BLaER1 treated with 17β-estradiol and CSF1 and Interleukin-3, amounts not matched to agents 10 nM and 100 nM (cell line): Measurements from ENCODE around the gene SLC36A1.

Experiments used
- H3K27ac ChIP-seq, 11 experiments: shearing (Covaris generic); formaldehyde crosslinking; 2 replicates each; pipeline ENCODE4 v1.8.1; 2022
- H3K27me3 ChIP-seq, 11 experiments: shearing (Covaris generic); formaldehyde crosslinking; 2 replicates each; pipeline ENCODE4 v1.8.1; 2022
- H3K36me3 ChIP-seq, 11 experiments: shearing (Covaris generic); formaldehyde crosslinking; 2 replicates each; pipeline ENCODE4 v1.8.1; 2022
- H3K4me1 ChIP-seq, 10 experiments: shearing (Covaris generic); formaldehyde crosslinking; 2 replicates each; pipeline ENCODE4 v1.8.1; 2022
- H3K4me2 ChIP-seq, 11 experiments: shearing (Covaris generic); formaldehyde crosslinking; 2 replicates each; pipeline ENCODE4 v1.8.1; 2022
- H3K4me3 ChIP-seq, 10 experiments: shearing (Covaris generic); formaldehyde crosslinking; 2 replicates each; pipeline ENCODE4 v1.8.1; 2022
- H3K9ac ChIP-seq, 11 experiments: shearing (Covaris generic); formaldehyde crosslinking; 2 replicates each; pipeline ENCODE4 v1.8.1; 2022
- H3K9me3 ChIP-seq, 11 experiments: shearing (Covaris generic); formaldehyde crosslinking; replicated peaks in 1 of 11; 2 replicates each; pipeline ENCODE4 v1.8.1; 2022
- H4K20me1 ChIP-seq, 11 experiments: shearing (Covaris generic); formaldehyde crosslinking; 2 replicates each; pipeline ENCODE4 v1.8.1; 2022
- Cebpa-rat ChIP-seq, 11 experiments: shearing (Covaris generic); IDR thresholded peaks; 2 replicates each; pipeline ENCODE4 v1.8.1; 2022

SLC36A1 gene

GRCh38 chr5:151447174-151448037, at the start of gene SLC36A1:
SLC36A1 (plus strand) TSS chr5:151447603; CDS start chr5:151458793, 11,190 bp downstream.
- TF ChIP-seq Cebpa-rat (IDR thresholded peaks at IDR 0.05) = no peak
- H3K9ac ChIP-seq = peak within 1 kb of the TSS; percentile 77 to 88 (median 84)
- peaks cover 0 to 33% (median 6%) of the 10 kb centered on the region in 11 experiments; a peak in 9 of 22 replicates for H4K20me1 ChIP-seq
- H3K36me3 ChIP-seq = peaks cover 0 to 25% (median 0%) of the 10 kb centered on the region in 11 experiments; a peak in 8 of 22 replicates
- peak within 1 kb of the TSS; percentile 66 to 89 (median 80) for H3K27ac ChIP-seq
- H3K9me3 ChIP-seq = no peaks in the 10 kb centered on the region
- no peaks in the 10 kb centered on the region for H3K27me3 ChIP-seq
- H3K4me2 ChIP-seq = peak within 1 kb of the TSS; percentile 84 to 99 (median 96)
- peaks cover 12 to 39% (median 16%) of the 10 kb centered on the region in 10 experiments for H3K4me1 ChIP-seq
- H3K4me3 ChIP-seq = peak within 1 kb of the TSS; percentile 69 to 86 (median 78)

GRCh38 chr5:151405334-151406160, 41.9 kb upstream of the SLC36A1 start:
- no peak overlapping the region for H3K9ac ChIP-seq
- TF ChIP-seq Cebpa-rat (IDR thresholded peaks at IDR 0.05) = no peak
- no peaks in the 10 kb centered on the region for H3K27me3 ChIP-seq
- H3K27ac ChIP-seq = no peak overlapping the region
- H3K4me3 ChIP-seq = no peak overlapping the region
- H3K4me1 ChIP-seq = peaks cover 0 to 9% (median 0%) of the 10 kb centered on the region in 10 experiments; a peak in 2 of 20 replicates
- no peaks in the 10 kb centered on the region for H4K20me1 ChIP-seq
- H3K9me3 ChIP-seq = peaks cover 7 to 22% (median 15%) of the 10 kb centered on the region in 11 experiments; a peak in 15 of 22 replicates
- H3K36me3 ChIP-seq = no peaks in the 10 kb centered on the region
- no peak overlapping the region for H3K4me2 ChIP-seq

GRCh38 chr5:151406322-151406947, 41.0 kb upstream of the SLC36A1 start:
- peaks cover 0 to 9% (median 0%) of the 10 kb centered on the region in 10 experiments; a peak in 2 of 20 replicates for H3K4me1 ChIP-seq
- no peak overlapping the region for H3K27ac ChIP-seq
- no peak for TF ChIP-seq Cebpa-rat (IDR thresholded peaks at IDR 0.05)
- H4K20me1 ChIP-seq = no peaks in the 10 kb centered on the region
- peaks cover 7 to 18% (median 13%) of the 10 kb centered on the region in 11 experiments; a peak in 15 of 22 replicates for H3K9me3 ChIP-seq
- no peak overlapping the region for H3K9ac ChIP-seq
- H3K27me3 ChIP-seq = no peaks in the 10 kb centered on the region
- H3K36me3 ChIP-seq = no peaks in the 10 kb centered on the region
- H3K4me3 ChIP-seq = no peak overlapping the region
- H3K4me2 ChIP-seq = peak overlapping the region in 1 of 11 experiments; percentile 2; a peak in 1 of 22 replicates

GRCh38 chr5:151408591-151409230, 38.7 kb upstream of the SLC36A1 start:
- Histone ChIP-seq H4K20me1 (no peaks in the 10 kb centered on the region), H3K9ac (no peak overlapping the region), H3K4me2 (peak overlapping the region in 2 of 11 experiments; percentile 3 to 33; a peak in 3 of 22 replicates), H3K27me3 (no peaks in the 10 kb centered on the region), H3K4me3 (no peak overlapping the region), H3K36me3 (no peaks in the 10 kb centered on the region), H3K4me1 (peaks cover 0 to 9% (median 0%) of the 10 kb centered on the region in 10 experiments; a peak in 2 of 20 replicates), H3K9me3 (peaks cover 7 to 15% (median 10%) of the 10 kb centered on the region in 11 experiments; a peak in 15 of 22 replicates), H3K27ac (no peak overlapping the region)
- no peak for TF ChIP-seq Cebpa-rat (IDR thresholded peaks at IDR 0.05)

- no peaks in the 10 kb centered on the region for H4K20me1 ChIP-seq
- H3K27me3 ChIP-seq = no peaks in the 10 kb centered on the region
- TF ChIP-seq Cebpa-rat (IDR thresholded peaks at IDR 0.05) = no peak
- no peak overlapping the region for H3K4me3 ChIP-seq
- no peak overlapping the region for H3K9ac ChIP-seq
- peaks cover 24 to 30% (median 27%) of the 10 kb centered on the region in 11 experiments for H3K9me3 ChIP-seq
- H3K36me3 ChIP-seq = peaks cover 0 to 10% (median 2%) of the 10 kb centered on the region in 11 experiments; a peak in 5 of 22 replicates
- H3K4me2 ChIP-seq = no peak overlapping the region
- H3K4me1 ChIP-seq = peaks cover 0 to 4% (median 0%) of the 10 kb centered on the region in 10 experiments; a peak in 2 of 20 replicates
- H3K27ac ChIP-seq = no peak overlapping the region
Measured at GRCh38 chr5:151413800-151414199, 33.6 kb upstream of the SLC36A1 start.

- H3K4me1 ChIP-seq = no peaks in the 10 kb centered on the region
- no peak for TF ChIP-seq Cebpa-rat (IDR thresholded peaks at IDR 0.05)
- H3K4me2 ChIP-seq = no peak overlapping the region
- H3K9me3 ChIP-seq = peaks cover 31 to 37% (median 35%) of the 10 kb centered on the region in 11 experiments
- H4K20me1 ChIP-seq = no peaks in the 10 kb centered on the region
- H3K9ac ChIP-seq = no peak overlapping the region
- no peak overlapping the region for H3K4me3 ChIP-seq
- H3K27me3 ChIP-seq = no peaks in the 10 kb centered on the region
- H3K27ac ChIP-seq = no peak overlapping the region
- peaks cover 0 to 10% (median 2%) of the 10 kb centered on the region in 11 experiments; a peak in 5 of 22 replicates for H3K36me3 ChIP-seq
Measured at GRCh38 chr5:151414536-151414935, 32.9 kb upstream of the SLC36A1 start.

- Histone ChIP-seq H3K9ac (no peak overlapping the region), H3K27me3 (no peaks in the 10 kb centered on the region), H3K4me3 (no peak overlapping the region), H3K4me2 (no peak overlapping the region), H3K9me3 (peaks cover 38 to 55% (median 41%) of the 10 kb centered on the region in 11 experiments), H3K4me1 (no peaks in the 10 kb centered on the region), H4K20me1 (no peaks in the 10 kb centered on the region), H3K36me3 (peaks cover 0 to 10% (median 2%) of the 10 kb centered on the region in 11 experiments; a peak in 5 of 22 replicates), H3K27ac (no peak overlapping the region)
- no peak for TF ChIP-seq Cebpa-rat (IDR thresholded peaks at IDR 0.05)
Measured at GRCh38 chr5:151417712-151418111, 29.7 kb upstream of the SLC36A1 start.

- Histone ChIP-seq H3K4me1 (no peaks in the 10 kb centered on the region), H4K20me1 (no peaks in the 10 kb centered on the region), H3K9ac (no peak overlapping the region), H3K9me3 (peaks cover 38 to 55% (median 41%) of the 10 kb centered on the region in 11 experiments), H3K27ac (no peak overlapping the region), H3K36me3 (peaks cover 0 to 10% (median 2%) of the 10 kb centered on the region in 11 experiments; a peak in 5 of 22 replicates), H3K4me3 (no peak overlapping the region), H3K27me3 (no peaks in the 10 kb centered on the region), H3K4me2 (no peak overlapping the region)
- TF ChIP-seq Cebpa-rat (IDR thresholded peaks at IDR 0.05) = no peak
Measured at GRCh38 chr5:151420127-151420526, 27.3 kb upstream of the SLC36A1 start.
